Right atrium auricular region (tissue), 2 donors: Measurements from ENCODE around the gene HNRNPA0. TPM values are rescaled to one million over a fixed set of nuclear protein-coding genes. Genes with fewer than 3 reads are reported as not detected.
A peak's percentile ranks its signal among the peaks of the same experiment; 100 is the strongest.

Experiments used
- DNase-seq: peaks from one replicate; pipeline ENCODE4 v3.0.0-alpha.2; 2019; ENCODE audit warnings: low spot score
- H3K27ac ChIP-seq, 2 donors: fragments of 200-600 bp; sonication (generic); 1 replicate in 1 of 2; 2 replicates in 1 of 2; pipeline ENCODE4 v1.5.1; 2016 to 2019
- H3K27me3 ChIP-seq, 2 donors: fragments of 200-600 bp; sonication (generic); one replicate each; pipeline versions ENCODE4 v1.5.1 to v1.6.0; 2017 to 2019
- H3K36me3 ChIP-seq: fragments of 200-600 bp; sonication (generic); one replicate; pipeline ENCODE4 v1.5.1; 2016
- H3K4me1 ChIP-seq, 2 donors: fragments of 200-600 bp; sonication (generic); one replicate each; pipeline versions ENCODE4 v1.5.1 to v1.6.0; 2017 to 2019
- H3K4me3 ChIP-seq, 2 donors: fragments of 200-600 bp; sonication (generic); 1 replicate in 1 of 2; 2 replicates in 1 of 2; pipeline ENCODE4 v1.5.1; 2017 to 2019; ENCODE audit warnings: mild to moderate bottlenecking in 1 of 2, moderate library complexity in 1 of 2
- H3K9me3 ChIP-seq, 2 donors: fragments of 200-600 bp; sonication (generic); one replicate each; pipeline ENCODE4 v1.5.1; 2019
- total RNA-seq, 2 donors: library from RNA; depleted of rRNA; stranded (reverse); fragments of >200 nt; gene quantifications; one replicate each; pipeline ENCODE4 v1.1.0, GENCODE V29; 2016
- TF ChIP-seq, protein P1 (sequence below), 2 donors: fragments of 200-600 bp; sonication (generic); IDR thresholded peaks; one replicate each; pipeline ENCODE4 v1.5.1; 2019; ENCODE audit warnings: antibody characterized with exemption in 2 of 2

HNRNPA0 gene
- total RNA-seq, 2 donors from 2014 or later: 6.9 to 8.6 TPM

DNA sequence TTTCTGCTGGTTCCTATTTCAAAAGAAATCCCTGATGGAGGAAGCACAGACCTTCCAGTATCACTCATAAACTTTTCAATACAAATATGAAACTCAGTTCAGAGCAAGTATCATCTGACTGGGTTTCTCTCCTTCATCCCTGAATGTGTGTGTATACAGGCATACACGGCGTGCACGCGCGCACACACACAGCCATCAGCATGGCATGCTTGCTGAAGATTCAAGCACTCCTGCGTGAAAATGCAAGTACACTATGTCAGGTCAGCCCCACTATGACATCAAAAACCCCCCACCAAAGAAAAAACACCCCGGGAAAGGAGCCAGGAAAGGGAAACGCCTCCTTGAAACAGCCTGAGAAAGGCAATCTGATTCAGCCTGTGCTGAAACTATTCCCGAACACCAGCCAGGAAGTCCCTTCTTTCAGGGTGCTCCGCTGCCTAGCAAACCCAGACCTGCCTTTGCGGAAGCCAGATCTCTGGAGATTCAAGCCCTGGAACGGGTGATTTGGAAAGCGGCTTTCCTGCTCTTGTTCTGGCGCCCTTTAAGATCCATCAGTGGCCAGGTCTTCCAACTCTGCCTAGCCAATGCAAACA, 19.1 kb downstream of the HNRNPA0 start:
- peak; percentile 68 for DNase-seq
- Histone ChIP-seq H3K9me3 (no peaks in the 10 kb centered on the region), H3K27me3 (no peaks in the 10 kb centered on the region), H3K27ac (peak overlapping the region; percentile 75 to 86), H3K4me1 (peaks cover 0 to 63% of the 10 kb centered on the region in 2 donors), H3K4me3 (peak overlapping the region; percentile 50 to 57), H3K36me3 (no peaks in the 10 kb centered on the region)
- TF ChIP-seq, protein P1, sequence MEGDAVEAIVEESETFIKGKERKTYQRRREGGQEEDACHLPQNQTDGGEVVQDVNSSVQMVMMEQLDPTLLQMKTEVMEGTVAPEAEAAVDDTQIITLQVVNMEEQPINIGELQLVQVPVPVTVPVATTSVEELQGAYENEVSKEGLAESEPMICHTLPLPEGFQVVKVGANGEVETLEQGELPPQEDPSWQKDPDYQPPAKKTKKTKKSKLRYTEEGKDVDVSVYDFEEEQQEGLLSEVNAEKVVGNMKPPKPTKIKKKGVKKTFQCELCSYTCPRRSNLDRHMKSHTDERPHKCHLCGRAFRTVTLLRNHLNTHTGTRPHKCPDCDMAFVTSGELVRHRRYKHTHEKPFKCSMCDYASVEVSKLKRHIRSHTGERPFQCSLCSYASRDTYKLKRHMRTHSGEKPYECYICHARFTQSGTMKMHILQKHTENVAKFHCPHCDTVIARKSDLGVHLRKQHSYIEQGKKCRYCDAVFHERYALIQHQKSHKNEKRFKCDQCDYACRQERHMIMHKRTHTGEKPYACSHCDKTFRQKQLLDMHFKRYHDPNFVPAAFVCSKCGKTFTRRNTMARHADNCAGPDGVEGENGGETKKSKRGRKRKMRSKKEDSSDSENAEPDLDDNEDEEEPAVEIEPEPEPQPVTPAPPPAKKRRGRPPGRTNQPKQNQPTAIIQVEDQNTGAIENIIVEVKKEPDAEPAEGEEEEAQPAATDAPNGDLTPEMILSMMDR (IDR thresholded peaks at IDR 0.05): no peak

DNA sequence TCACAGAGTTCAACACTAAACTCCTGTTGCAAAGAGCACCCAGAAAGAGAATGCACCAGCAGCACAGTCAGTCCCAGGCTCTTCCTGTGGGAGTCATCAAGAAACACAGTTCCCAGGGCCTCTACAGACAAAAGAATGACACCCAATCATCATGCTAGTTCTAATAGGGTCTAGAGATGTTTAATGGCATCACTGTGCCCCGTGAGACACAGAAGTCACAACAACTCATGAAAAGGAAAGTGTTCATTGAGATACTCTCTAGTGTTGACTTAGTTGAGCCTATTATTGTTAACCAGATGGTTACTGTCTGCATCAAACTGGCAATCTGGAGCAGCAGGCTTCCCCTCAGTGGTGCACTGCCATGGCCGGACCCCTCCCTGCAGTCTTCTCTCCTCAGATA, 19.8 kb downstream of the HNRNPA0 start:
- TF ChIP-seq, protein P1 (IDR thresholded peaks at IDR 0.05): no peak
- DNase-seq: no peak
- Histone ChIP-seq H3K27me3 (no peaks in the 10 kb centered on the region), H3K9me3 (no peaks in the 10 kb centered on the region), H3K36me3 (no peaks in the 10 kb centered on the region), H3K27ac (peak overlapping the region; percentile 75 to 86), H3K4me1 (peaks cover 0 to 63% of the 10 kb centered on the region in 2 donors), H3K4me3 (peak overlapping the region; percentile 50 to 57)

DNA sequence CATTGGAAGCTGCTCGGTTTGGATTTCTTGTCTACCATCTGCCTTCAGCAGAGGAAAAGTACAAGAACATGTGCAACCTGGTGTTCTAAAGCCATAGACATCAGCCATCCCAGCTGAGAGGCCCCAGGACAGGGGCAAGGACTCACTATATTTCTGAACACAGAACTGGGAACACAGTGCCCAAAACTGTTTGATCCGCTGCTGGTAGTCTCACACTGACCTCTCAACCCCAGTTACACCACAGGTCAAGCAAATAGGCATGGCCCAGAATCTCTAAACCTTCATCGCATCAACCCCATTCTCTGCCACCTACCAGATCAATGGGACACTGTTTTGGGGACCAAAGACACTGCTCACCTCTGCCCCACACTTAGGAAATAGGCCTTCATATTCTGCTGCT, 20.2 kb downstream of the HNRNPA0 start:
- Histone ChIP-seq H3K4me3 (peak overlapping the region; percentile 50 to 57), H3K4me1 (peaks cover 0 to 63% of the 10 kb centered on the region in 2 donors), H3K27ac (peak overlapping the region; percentile 75 to 86), H3K36me3 (no peaks in the 10 kb centered on the region), H3K27me3 (no peaks in the 10 kb centered on the region), H3K9me3 (no peaks in the 10 kb centered on the region)
- DNase-seq: no peak
- TF ChIP-seq, protein P1 (IDR thresholded peaks at IDR 0.05): no peak

DNA sequence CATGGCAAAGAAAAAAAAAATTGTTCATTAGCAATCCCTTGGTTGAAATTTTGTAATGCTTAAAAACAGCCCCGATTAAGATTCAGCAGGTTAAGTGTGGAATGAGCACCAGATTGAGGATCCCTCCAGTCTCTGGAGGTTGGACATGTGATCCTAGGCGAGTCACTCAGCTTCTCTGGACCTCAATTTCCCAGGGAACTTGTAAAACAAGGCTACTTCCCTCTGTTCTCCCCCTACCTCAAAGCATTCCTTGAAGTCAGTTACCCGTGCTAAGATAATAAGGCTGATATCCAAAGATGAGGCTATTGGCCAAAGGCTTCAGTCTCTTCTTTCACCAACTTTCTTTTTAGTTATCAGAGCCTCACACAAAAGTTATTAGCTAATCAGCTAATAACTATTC, 21.2 kb downstream of the HNRNPA0 start:
- Histone ChIP-seq H3K36me3 (no peaks in the 10 kb centered on the region), H3K27me3 (no peaks in the 10 kb centered on the region), H3K27ac (peak overlapping the region in 1 of 2 donors; percentile 86), H3K9me3 (no peaks in the 10 kb centered on the region), H3K4me3 (peak overlapping the region in 1 of 2 donors; percentile 3), H3K4me1 (peaks cover 0 to 60% of the 10 kb centered on the region in 2 donors)
- DNase-seq: no peak
- TF ChIP-seq, protein P1 (IDR thresholded peaks at IDR 0.05): no peak

DNA sequence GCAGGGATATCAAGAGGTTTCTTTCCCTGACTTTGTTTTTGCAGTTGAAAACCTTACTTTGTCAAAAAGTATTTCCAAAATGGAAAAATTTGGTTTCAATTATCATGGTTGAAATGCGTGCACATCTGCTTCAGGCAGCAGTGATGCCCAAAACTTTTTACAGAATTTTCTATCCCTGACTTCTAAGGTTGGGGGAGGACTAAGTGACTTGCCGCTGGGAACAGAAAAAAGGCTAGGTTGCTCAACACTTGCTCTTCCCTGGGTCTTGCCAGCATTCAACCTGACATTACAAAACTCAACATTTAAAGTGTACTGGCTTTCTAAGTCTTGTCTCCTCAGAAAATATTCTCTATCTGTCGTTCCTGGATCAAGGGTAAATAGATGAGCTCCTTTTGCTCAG, 23.0 kb downstream of the HNRNPA0 start:
- Histone ChIP-seq H3K27me3 (no peaks in the 10 kb centered on the region), H3K4me3 (no peak overlapping the region), H3K27ac (no peak overlapping the region), H3K9me3 (no peaks in the 10 kb centered on the region), H3K4me1 (peaks cover 0 to 49% of the 10 kb centered on the region in 2 donors), H3K36me3 (no peaks in the 10 kb centered on the region)
- DNase-seq: no peak
- TF ChIP-seq, protein P1 (IDR thresholded peaks at IDR 0.05): no peak

DNA sequence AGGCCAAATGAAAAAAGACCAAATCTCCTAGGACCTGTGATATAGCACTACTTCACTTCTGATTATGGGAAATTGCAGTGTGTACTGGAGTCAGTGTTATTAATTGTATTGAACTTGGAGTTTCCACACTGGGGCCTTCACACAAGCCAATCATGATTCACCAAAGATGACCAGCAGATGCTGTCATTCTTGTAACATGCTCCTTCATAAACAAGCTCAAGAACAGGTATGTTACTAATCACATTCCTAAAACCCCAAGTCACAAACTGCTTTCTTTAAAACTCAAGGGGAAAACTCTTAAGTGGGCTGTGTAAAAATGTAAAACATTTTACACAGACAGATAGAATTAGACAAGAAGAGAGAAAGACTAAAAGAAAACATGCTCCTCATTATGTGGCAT, 23.8 kb downstream of the HNRNPA0 start:
- H3K27me3 ChIP-seq: no peaks in the 10 kb centered on the region
- no peak overlapping the region for H3K4me3 ChIP-seq
- H3K27ac ChIP-seq: no peak overlapping the region
- no peaks in the 10 kb centered on the region for H3K36me3 ChIP-seq
- no peak for DNase-seq
- no peaks in the 10 kb centered on the region for H3K9me3 ChIP-seq
- H3K4me1 ChIP-seq: peaks cover 0 to 40% of the 10 kb centered on the region in 2 donors
- TF ChIP-seq, protein P1 (IDR thresholded peaks at IDR 0.05): no peak
